Caco-2 (cell line): ENCODE data around the gene OR1L6. TPM values are rescaled to one million over a fixed set of nuclear protein-coding genes. Genes with fewer than 3 reads are reported as not detected.

ENCODE experiments used
- total RNA-seq: library from RNA; stranded (reverse); gene quantifications from 2 replicates; pipeline ENCODE4 v1.2.3, GENCODE V29; 2022

The OR1L6 gene
- total RNA-seq, 1 experiment from 2014 or later = not detected

Other genes with a start within 250 kb of the OR1L6 start
- gene OR1J2, start 231.5 kb upstream of the OR1L6 start, total RNA-seq = not detected in 2 replicates
- gene OR1J4, start 223.2 kb upstream of the OR1L6 start, total RNA-seq = not detected in 2 replicates
- not detected in 2 replicates for gene OR1N1, start 215.0 kb upstream of the OR1L6 start, total RNA-seq
- not detected in 2 replicates for gene OR1N2, start 189.2 kb upstream of the OR1L6 start, total RNA-seq
- gene OR1L8, start 158.9 kb upstream of the OR1L6 start, total RNA-seq = not detected in 2 replicates
- not detected in 2 replicates for gene OR1Q1, start 127.6 kb upstream of the OR1L6 start, total RNA-seq
- gene OR1B1, start 84.7 kb upstream of the OR1L6 start, total RNA-seq = not detected in 2 replicates
- gene OR1L1, start 80.6 kb upstream of the OR1L6 start, total RNA-seq = not detected in 2 replicates
- gene OR1L3, start 67.2 kb upstream of the OR1L6 start, total RNA-seq = not detected in 2 replicates
- gene OR1L4, start 18.3 kb upstream of the OR1L6 start, total RNA-seq = not detected in 2 replicates
- not detected in 2 replicates for gene OR5C1, start 46.6 kb downstream of the OR1L6 start, total RNA-seq
- not detected in 2 replicates for gene OR1K1, start 57.8 kb downstream of the OR1L6 start, total RNA-seq
- gene PDCL, start 86.3 kb downstream of the OR1L6 start, total RNA-seq = 20.7 and 20.8 TPM in 2 replicates
- gene RC3H2, start 163.1 kb downstream of the OR1L6 start, total RNA-seq = 53.8 and 55.5 TPM in 2 replicates
- gene ZBTB6, start 171.0 kb downstream of the OR1L6 start, total RNA-seq = 6.8 and 7.2 TPM in 2 replicates
- gene ZBTB26, start 189.2 kb downstream of the OR1L6 start, total RNA-seq = 8.7 and 10.3 TPM in 2 replicates
- gene RABGAP1, start 198.7 kb downstream of the OR1L6 start, total RNA-seq = 52.1 and 55.4 TPM in 2 replicates